BLaER1 treated with 17β-estradiol and CSF1 and Interleukin-3, amounts not matched to agents 10 nM and 100 nM (cell line): ENCODE data around the gene RARB.

Experiments used
- H3K27ac ChIP-seq, 11 experiments: shearing (Covaris generic); formaldehyde crosslinking; 2 replicates each; pipeline ENCODE4 v1.8.1; 2022
- H3K27me3 ChIP-seq, 11 experiments: shearing (Covaris generic); formaldehyde crosslinking; 2 replicates each; pipeline ENCODE4 v1.8.1; 2022
- H3K36me3 ChIP-seq, 11 experiments: shearing (Covaris generic); formaldehyde crosslinking; 2 replicates each; pipeline ENCODE4 v1.8.1; 2022
- H3K4me1 ChIP-seq, 10 experiments: shearing (Covaris generic); formaldehyde crosslinking; 2 replicates each; pipeline ENCODE4 v1.8.1; 2022
- H3K4me2 ChIP-seq, 11 experiments: shearing (Covaris generic); formaldehyde crosslinking; 2 replicates each; pipeline ENCODE4 v1.8.1; 2022
- H3K4me3 ChIP-seq, 10 experiments: shearing (Covaris generic); formaldehyde crosslinking; 2 replicates each; pipeline ENCODE4 v1.8.1; 2022
- H3K9ac ChIP-seq, 11 experiments: shearing (Covaris generic); formaldehyde crosslinking; 2 replicates each; pipeline ENCODE4 v1.8.1; 2022
- H3K9me3 ChIP-seq, 11 experiments: shearing (Covaris generic); formaldehyde crosslinking; replicated peaks in 1 of 11; 2 replicates each; pipeline ENCODE4 v1.8.1; 2022
- H4K20me1 ChIP-seq, 11 experiments: shearing (Covaris generic); formaldehyde crosslinking; 2 replicates each; pipeline ENCODE4 v1.8.1; 2022
- Cebpa-rat ChIP-seq, 11 experiments: shearing (Covaris generic); IDR thresholded peaks; 2 replicates each; pipeline ENCODE4 v1.8.1; 2022

RARB gene

GRCh38 chr3:25588441-25589103, 160.5 kb downstream of the RARB start:
- no peak overlapping the region for H3K4me3 ChIP-seq
- peak overlapping the region in 5 of 11 experiments; percentile 2 to 48 (median 28); a peak in 5 of 22 replicates for H3K27ac ChIP-seq
- peaks cover 0 to 5% (median 0%) of the 10 kb centered on the region in 11 experiments; a peak in 2 of 22 replicates for H3K9me3 ChIP-seq
- peaks cover 17 to 53% (median 31%) of the 10 kb centered on the region in 10 experiments for H3K4me1 ChIP-seq
- H3K27me3 ChIP-seq = no peaks in the 10 kb centered on the region
- TF ChIP-seq Cebpa-rat (IDR thresholded peaks at IDR 0.05) = no peak
- peak overlapping the region in 8 of 11 experiments; percentile 12 to 38 (median 30); a peak in 13 of 22 replicates for H3K4me2 ChIP-seq
- no peaks in the 10 kb centered on the region for H3K36me3 ChIP-seq
- H3K9ac ChIP-seq = no peak overlapping the region
- peaks cover 0 to 6% (median 0%) of the 10 kb centered on the region in 11 experiments; a peak in 3 of 22 replicates for H4K20me1 ChIP-seq

DNA sequence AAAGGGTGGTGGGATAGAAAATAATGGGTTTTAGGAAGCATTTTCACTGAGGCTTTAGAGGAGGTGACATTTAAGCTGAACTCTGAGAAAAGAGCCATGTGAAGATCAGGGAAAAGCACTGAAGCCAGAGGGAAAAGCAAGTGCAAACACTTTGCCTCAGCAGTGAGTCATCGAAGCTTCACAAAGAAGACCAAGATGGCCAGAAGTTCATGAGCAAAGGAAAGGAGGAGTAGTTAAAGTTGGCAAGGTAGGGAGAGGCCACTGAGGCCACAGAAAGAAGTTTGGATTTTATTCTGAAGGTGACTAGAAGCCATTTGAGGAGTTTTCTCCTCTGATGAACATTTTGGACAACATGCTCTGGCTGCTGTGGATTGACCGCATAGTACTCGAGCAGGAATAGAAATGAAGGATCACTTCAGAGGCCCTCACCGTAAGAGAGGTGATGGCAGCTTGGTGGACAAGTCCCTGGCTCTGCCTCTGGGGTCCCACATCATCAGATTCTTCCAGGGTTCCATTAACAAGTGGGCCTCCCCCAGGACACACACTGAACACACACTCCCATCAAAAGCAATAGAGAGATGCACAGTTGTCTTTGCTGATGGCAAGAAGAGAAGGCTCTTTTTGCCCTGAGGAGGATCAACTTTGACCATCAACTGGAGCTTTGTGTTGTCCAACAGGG, 161.2 kb downstream of the RARB start:
- H3K4me1 ChIP-seq = peaks cover 18 to 53% (median 31%) of the 10 kb centered on the region in 10 experiments
- H3K9me3 ChIP-seq = peaks cover 0 to 5% (median 0%) of the 10 kb centered on the region in 11 experiments; a peak in 2 of 22 replicates
- H3K4me2 ChIP-seq = peak overlapping the region in 9 of 11 experiments; percentile 8 to 38 (median 28); a peak in 13 of 22 replicates
- H3K27ac ChIP-seq = peak overlapping the region in 6 of 11 experiments; percentile 2 to 48 (median 24); a peak in 9 of 22 replicates
- H3K4me3 ChIP-seq = no peak overlapping the region
- H4K20me1 ChIP-seq = peaks cover 0 to 9% (median 0%) of the 10 kb centered on the region in 11 experiments; a peak in 3 of 22 replicates
- H3K9ac ChIP-seq = no peak overlapping the region
- no peak for TF ChIP-seq Cebpa-rat (IDR thresholded peaks at IDR 0.05)
- H3K36me3 ChIP-seq = no peaks in the 10 kb centered on the region
- H3K27me3 ChIP-seq = no peaks in the 10 kb centered on the region

DNA sequence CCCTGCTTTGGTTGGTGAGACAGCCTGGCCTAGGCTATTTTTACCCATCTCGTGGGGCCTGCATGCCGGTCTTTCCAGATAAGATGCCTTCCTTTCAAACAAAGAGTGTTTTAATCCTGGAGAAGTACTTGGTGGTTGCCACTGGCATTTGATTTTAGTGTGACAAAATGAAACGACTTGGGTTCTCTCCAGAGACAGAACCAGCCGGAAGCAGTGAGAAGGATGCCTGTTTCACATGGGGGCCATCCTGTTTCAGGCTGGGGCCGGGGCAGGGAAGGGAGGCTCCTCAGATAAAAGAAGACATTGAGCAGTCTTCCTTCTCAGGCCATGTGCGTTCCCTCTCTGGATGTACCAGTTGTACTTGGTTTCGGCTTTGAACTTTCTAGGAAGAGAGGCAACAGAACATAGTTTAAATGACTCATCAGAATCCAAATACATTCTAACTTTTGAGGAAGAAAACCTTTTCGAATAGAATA, 161.8 kb downstream of the RARB start:
- no peaks in the 10 kb centered on the region for H3K27me3 ChIP-seq
- H3K9ac ChIP-seq = no peak overlapping the region
- peak overlapping the region in 4 of 11 experiments; percentile 2 to 19 (median 4); a peak in 3 of 22 replicates for H3K27ac ChIP-seq
- TF ChIP-seq Cebpa-rat (IDR thresholded peaks at IDR 0.05) = no peak
- H3K9me3 ChIP-seq = peaks cover 0 to 5% (median 0%) of the 10 kb centered on the region in 11 experiments; a peak in 2 of 22 replicates
- H4K20me1 ChIP-seq = peaks cover 0 to 14% (median 0%) of the 10 kb centered on the region in 11 experiments; a peak in 3 of 22 replicates
- peaks cover 18 to 47% (median 31%) of the 10 kb centered on the region in 10 experiments for H3K4me1 ChIP-seq
- peak overlapping the region in 5 of 11 experiments; percentile 10 to 38 (median 28); a peak in 3 of 22 replicates for H3K4me2 ChIP-seq
- no peaks in the 10 kb centered on the region; a peak in 1 of 22 replicates for H3K36me3 ChIP-seq
- no peak overlapping the region for H3K4me3 ChIP-seq

DNA sequence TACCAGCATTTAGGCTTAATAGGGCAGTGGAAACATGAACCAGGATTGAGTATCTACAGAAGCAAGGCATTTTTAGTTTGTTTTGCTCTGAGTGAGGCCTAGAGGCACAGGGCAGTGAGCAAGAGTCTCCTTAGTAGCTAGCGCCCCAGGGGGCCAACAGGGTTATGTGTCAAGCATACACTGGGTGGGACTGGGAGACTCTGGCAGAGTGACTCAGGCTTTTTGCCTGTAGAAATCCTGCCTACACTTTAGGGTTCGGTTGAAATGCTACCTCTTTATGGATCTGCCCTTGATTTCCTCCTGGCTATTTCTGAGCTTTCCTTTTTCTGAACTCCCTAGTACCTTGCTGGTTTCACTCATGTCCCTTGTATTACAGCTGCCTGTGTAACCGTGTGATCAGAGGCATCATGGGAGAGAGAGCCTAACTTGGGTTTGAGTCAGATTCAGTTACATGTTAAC, 164.5 kb downstream of the RARB start:
- Histone ChIP-seq H3K27me3 (no peaks in the 10 kb centered on the region), H3K27ac (peak overlapping the region in 6 of 11 experiments; percentile 19 to 70 (median 52); a peak in 11 of 22 replicates), H4K20me1 (peaks cover 0 to 40% (median 0%) of the 10 kb centered on the region in 11 experiments; a peak in 4 of 22 replicates), H3K4me3 (no peak overlapping the region), H3K36me3 (peaks cover 15 to 26% (median 20%) of the 10 kb centered on the region in 11 experiments; a peak in 20 of 22 replicates), H3K9me3 (peaks cover 0 to 5% (median 0%) of the 10 kb centered on the region in 11 experiments; a peak in 2 of 22 replicates), H3K4me1 (peaks cover 12 to 36% (median 25%) of the 10 kb centered on the region in 10 experiments; a peak in 19 of 20 replicates), H3K9ac (peak overlapping the region in 2 of 11 experiments; percentile 9 to 48; a peak in 2 of 22 replicates), H3K4me2 (no peak overlapping the region)
- no peak for TF ChIP-seq Cebpa-rat (IDR thresholded peaks at IDR 0.05)

DNA sequence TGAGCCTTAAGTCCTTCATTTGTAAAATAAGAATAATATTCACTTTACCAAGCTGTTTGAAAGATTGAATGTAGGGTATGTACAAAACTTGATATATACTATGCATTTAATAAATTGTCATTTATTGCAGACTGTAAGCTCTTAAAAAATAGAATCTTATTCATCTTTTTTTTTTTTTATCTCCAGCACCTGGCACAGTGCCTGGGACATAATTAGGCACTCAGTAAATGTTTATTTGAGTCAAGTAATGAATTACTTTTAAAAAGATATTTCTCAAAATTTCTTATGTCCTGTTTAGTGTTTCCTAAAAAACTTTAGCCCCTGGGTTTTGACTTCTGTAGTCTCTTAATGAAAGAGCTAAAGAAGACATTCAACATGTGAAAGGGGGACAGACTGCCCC, 164.9 kb downstream of the RARB start:
- H3K4me3 ChIP-seq = no peak overlapping the region
- H3K36me3 ChIP-seq = peaks cover 20 to 31% (median 25%) of the 10 kb centered on the region in 11 experiments; a peak in 21 of 22 replicates
- peaks cover 0 to 45% (median 0%) of the 10 kb centered on the region in 11 experiments; a peak in 4 of 22 replicates for H4K20me1 ChIP-seq
- TF ChIP-seq Cebpa-rat (IDR thresholded peaks at IDR 0.05) = no peak
- H3K9ac ChIP-seq = peak overlapping the region in 2 of 11 experiments; percentile 9 to 48; a peak in 2 of 22 replicates
- H3K27me3 ChIP-seq = no peaks in the 10 kb centered on the region
- H3K9me3 ChIP-seq = peaks cover 0 to 2% (median 0%) of the 10 kb centered on the region in 11 experiments; a peak in 2 of 22 replicates
- H3K27ac ChIP-seq = peak overlapping the region in 6 of 11 experiments; percentile 19 to 70 (median 52); a peak in 9 of 22 replicates
- peaks cover 12 to 36% (median 25%) of the 10 kb centered on the region in 10 experiments; a peak in 19 of 20 replicates for H3K4me1 ChIP-seq
- no peak overlapping the region for H3K4me2 ChIP-seq

DNA sequence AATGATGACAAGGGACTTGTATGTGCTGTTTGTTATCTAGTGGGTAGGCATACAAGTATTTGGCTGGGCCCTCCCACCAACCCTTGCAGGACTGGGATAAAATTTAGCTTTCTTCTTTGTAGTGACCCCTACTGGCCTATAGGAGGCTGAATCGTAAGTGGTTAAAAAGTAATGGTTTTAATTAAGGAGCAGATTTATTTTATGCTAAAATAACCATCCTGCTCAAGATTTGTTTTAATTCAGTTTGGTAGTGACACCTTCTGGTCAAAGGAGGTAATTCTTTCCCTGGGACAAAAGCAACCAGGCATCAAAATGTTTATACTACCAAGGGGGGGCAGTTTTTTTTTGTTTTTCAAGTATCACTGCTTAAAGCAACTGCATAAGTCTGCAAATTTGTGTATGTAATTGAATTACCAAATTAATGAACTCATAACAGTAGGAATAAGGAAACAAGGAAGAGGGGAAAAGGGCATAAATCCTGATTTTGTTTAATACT, 166.0 kb downstream of the RARB start:
- no peak for TF ChIP-seq Cebpa-rat (IDR thresholded peaks at IDR 0.05)
- no peak overlapping the region for H3K4me2 ChIP-seq
- H3K9ac ChIP-seq = no peak overlapping the region
- H3K36me3 ChIP-seq = peaks cover 29 to 41% (median 34%) of the 10 kb centered on the region in 11 experiments; a peak in 21 of 22 replicates
- no peak overlapping the region for H3K27ac ChIP-seq
- no peaks in the 10 kb centered on the region for H3K27me3 ChIP-seq
- peaks cover 4 to 28% (median 17%) of the 10 kb centered on the region in 10 experiments; a peak in 18 of 20 replicates for H3K4me1 ChIP-seq
- no peak overlapping the region for H3K4me3 ChIP-seq
- H3K9me3 ChIP-seq = no peaks in the 10 kb centered on the region
- peaks cover 0 to 56% (median 0%) of the 10 kb centered on the region in 11 experiments; a peak in 7 of 22 replicates for H4K20me1 ChIP-seq

DNA sequence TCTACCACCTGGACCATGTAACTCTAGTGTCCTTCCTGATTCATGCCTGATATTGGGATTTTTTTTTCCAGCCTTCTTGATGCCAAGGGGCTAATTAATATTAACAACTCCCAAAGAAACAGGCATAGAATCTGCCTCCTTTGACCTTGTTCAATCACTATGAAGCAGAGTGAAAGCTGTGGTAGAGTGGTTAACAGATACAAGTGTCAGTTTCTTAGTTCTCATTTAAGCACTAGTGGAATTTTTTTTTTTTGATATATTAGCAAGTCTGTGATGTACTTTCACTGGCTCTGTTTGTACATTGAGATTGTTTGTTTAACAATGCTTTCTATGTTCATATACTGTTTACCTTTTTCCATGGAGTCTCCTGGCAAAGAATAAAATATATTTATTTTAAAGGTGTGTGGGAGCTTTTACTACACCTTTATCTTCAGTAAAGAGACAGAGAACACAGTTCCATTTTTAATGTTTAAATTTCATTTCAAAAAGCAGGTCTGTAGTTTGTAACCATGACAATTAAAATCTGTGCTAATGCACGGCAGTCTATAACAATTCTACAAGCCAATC, 169.6 kb downstream of the RARB start:
- no peaks in the 10 kb centered on the region for H3K9me3 ChIP-seq
- no peak for TF ChIP-seq Cebpa-rat (IDR thresholded peaks at IDR 0.05)
- H3K4me1 ChIP-seq = peaks cover 0 to 7% (median 5%) of the 10 kb centered on the region in 10 experiments; a peak in 9 of 20 replicates
- no peak overlapping the region for H3K4me2 ChIP-seq
- H4K20me1 ChIP-seq = peaks cover 0 to 90% (median 9%) of the 10 kb centered on the region in 11 experiments; a peak in 11 of 22 replicates
- peaks cover 62 to 77% (median 70%) of the 10 kb centered on the region in 11 experiments for H3K36me3 ChIP-seq
- no peak overlapping the region for H3K27ac ChIP-seq
- no peak overlapping the region for H3K9ac ChIP-seq
- no peaks in the 10 kb centered on the region for H3K27me3 ChIP-seq
- H3K4me3 ChIP-seq = no peak overlapping the region

DNA sequence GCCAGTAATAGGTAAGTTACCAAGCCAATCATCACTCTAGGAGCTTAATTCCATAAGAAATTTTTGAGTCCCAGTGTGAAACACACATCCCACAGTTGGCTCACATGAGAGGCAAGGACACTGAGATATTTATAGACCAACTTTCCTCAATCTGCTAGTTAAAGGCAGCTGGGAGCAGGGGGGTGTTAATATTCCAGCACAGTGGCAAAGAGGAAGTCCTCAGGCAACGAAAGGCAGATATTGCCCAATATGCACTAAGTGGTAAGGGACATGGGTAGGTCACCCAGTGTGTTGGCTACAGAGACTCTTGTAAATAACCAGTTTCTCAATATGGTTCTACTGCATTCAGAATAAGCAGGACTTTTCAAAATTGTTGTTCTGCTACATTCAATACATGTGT, 175.6 kb downstream of the RARB start:
- Histone ChIP-seq H3K36me3 (peaks cover 65 to 100% (median 99%) of the 10 kb centered on the region in 11 experiments), H3K4me3 (peak overlapping the region in 2 of 10 experiments; percentile 20; a peak in 4 of 20 replicates), H3K9me3 (no peaks in the 10 kb centered on the region), H3K9ac (peak overlapping the region in 3 of 11 experiments; percentile 6 to 27 (median 24); a peak in 3 of 22 replicates), H3K27me3 (no peaks in the 10 kb centered on the region), H3K27ac (peak overlapping the region in 9 of 11 experiments; percentile 41 to 76 (median 62); a peak in 18 of 22 replicates), H3K4me2 (peak overlapping the region in 9 of 11 experiments; percentile 13 to 77 (median 66); a peak in 15 of 22 replicates), H3K4me1 (peaks cover 0 to 34% (median 19%) of the 10 kb centered on the region in 10 experiments; a peak in 15 of 20 replicates), H4K20me1 (peaks cover 0 to 98% (median 12%) of the 10 kb centered on the region in 11 experiments; a peak in 13 of 22 replicates)
- peak in 8 of 11 experiments; percentile 61 to 89 (median 85); a peak in 15 of 22 replicates for TF ChIP-seq Cebpa-rat (IDR thresholded peaks at IDR 0.05)
